Measurements from ENCODE around the gene TAF3.
"Not testable (repeated sequence)": the region's sequence is repeated elsewhere in the genome, so short reads cannot be mapped to it uniquely, and the experiment has no call there.

Gene TAF3

DNA sequence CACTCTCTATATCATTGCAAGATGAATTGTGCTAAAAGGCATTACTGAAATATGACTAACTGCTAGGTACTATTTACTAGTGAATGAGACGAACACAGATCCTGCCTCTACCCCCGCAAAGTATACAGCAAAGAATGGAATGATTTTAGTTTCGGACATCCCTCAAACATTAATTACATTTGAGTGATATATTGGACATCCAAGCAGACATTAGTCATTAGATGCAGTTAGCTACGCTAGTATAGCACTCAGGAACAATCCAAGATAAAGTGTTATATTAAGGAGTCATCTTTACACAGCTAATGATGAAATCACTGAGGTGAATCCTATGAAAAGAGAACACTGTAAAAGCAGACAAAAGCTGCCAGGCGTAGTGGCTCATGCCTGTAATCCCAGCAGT lies 7.3 kb upstream of the TAF3 start:
- no peak for DNase-seq (ENCODE audit: low read depth)

DNA sequence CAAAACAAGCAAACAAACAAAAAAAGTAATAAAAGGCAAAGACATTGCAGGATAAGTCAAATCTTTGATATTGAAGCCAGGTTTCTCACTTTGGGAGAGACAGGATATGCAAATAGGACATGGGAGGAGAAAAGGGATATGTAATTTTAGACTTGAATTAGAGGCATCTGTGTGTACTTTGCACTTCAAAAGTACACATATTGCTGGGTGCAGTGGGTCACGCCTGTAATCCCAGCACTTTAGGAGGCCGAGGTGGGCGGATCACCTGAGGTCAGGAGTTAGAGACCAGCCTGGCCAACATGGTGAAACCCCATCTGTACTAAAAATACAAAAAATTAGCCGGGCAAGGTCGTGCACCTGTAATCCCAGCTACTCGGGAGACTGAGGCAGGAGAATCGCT lies 6.6 kb upstream of the TAF3 start:
- not testable (repeated sequence) for DNase-seq (ENCODE audit: low read depth)

DNA sequence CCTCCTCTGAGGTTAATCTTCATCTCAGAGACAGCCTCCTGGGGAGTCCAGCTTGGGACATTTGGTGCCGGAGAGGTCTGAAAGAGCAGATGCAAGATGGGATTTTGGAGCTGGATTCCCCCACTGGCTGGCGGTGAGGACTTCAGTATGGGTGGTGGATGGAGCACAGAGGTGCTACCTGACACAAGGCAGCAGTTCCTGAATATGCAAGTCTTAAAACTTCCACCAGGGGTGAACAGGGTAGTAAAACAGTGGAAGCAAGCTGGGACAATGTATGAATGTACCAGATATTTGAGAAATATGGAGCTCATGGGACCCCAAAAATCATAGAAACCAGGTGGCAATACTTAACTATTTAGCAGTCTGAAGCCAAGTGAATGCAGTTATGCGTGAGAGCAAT lies 4.8 kb upstream of the TAF3 start:
- no peak for DNase-seq (ENCODE audit: low read depth)

GRCh38 chr10:7817576-7817975 lies 729 bp upstream of the TAF3 start:
- DNase-seq (ENCODE audit: low read depth) = no peak

DNA sequence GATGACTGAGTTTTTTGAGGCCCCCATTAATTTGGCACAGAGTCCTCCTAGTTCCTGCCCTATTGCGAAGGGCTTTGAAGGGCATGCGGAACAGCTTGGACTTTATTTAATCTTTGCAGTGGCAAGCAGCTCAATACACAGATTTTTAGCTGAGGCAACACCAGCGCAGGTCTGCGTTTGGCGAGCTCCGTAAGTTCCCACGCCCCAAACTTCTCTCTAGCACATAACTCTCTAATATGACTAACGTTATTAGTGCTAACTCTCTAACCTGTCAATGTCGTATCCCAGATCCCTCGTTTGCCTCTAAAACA lies 366 bp upstream of the TAF3 start:
- no peak for DNase-seq (ENCODE audit: low read depth)

GRCh38 chr10:7819121-7819460 lies 786 bp downstream of the TAF3 start:
- DNase-seq (ENCODE audit: low read depth) = peak; percentile 36

DNA sequence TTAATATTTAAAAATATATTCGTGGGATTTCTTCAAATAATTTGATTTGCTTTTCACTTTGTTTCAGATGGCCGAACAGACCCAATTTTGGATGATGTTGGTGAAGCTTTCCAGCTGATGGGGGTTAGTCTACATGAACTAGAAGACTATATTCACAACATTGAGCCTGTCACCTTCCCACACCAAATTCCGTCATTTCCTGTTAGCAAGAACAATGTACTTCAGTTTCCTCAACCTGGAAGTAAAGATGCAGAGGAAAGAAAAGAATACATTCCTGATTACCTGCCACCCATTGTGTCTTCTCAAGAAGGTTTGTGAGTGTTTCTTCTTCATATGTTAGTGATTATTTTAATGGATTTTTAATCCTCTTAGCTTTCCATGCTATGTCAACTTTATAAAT lies 5.9 kb downstream of the TAF3 start:
- no peak for DNase-seq (ENCODE audit: low read depth)

GRCh38 chr10:7826971-7827370 lies 8.7 kb downstream of the TAF3 start:
- no peak for DNase-seq (ENCODE audit: low read depth)

DNA sequence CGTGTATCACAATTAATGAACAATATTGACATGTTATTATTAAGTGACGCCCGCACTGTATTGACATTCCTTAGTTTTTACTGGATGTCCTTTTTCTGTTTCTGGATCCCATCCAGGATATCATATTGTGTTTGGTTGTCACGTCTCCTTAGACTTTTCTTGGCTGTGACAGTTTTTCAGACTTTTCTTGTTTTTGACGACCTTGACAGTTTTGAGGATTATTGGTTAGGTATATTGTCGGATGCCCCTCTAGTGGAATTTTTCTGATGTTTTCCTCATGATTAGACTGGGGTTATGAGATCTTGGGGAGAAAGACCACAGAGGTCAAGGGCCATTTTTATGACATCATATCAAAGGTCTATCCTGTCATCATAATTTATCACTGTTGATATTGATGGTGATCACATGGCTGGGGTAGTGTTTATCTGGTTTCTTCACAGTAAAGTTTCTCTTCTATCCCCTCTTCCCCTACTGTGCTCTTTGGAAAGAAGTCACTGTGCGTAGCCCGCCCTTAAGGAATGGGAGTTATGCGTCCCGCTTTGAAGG lies 11.1 kb downstream of the TAF3 start:
- DNase-seq (ENCODE audit: low read depth) = no peak

DNA sequence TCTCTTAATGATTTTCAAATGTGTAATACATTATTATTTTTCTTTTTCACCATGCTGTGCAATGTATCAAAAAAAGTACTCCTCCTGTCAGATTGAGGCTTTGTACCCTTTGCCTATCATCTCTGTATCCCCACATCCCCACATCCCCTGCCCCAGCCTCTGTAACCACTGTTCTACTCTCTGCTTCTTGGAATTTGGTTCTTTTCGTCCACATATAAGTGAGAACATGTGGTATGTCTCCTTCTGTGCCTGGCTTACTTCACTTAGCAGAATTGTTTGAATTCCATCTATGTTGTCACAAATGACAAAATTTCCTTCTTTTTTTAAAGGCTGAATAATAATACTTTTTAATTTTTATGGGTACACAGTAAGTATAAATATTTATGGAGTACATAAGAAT lies 13.8 kb downstream of the TAF3 start:
- no peak for DNase-seq (ENCODE audit: low read depth)

DNA sequence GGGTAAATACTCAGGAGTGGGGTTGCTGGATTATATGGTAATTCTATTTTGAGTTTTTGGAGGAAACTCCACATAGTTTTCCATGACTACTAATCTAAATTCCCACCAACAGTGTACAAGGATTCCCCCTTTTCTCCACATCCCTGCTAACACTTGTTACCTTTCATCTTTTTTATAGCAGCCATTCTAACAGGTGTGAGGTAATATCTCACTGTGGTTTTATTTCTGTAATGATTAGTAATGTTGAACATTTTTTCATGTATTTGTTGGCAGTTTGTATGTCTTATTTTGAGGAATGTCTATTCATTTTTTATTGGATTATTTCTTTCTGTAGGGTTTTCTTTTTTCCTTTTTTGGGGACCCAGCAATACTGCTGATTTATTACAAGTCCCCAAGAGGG lies 14.9 kb downstream of the TAF3 start:
- DNase-seq (ENCODE audit: low read depth) = no peak

GRCh38 chr10:7834262-7834661 lies 16.0 kb downstream of the TAF3 start:
- no peak for DNase-seq (ENCODE audit: low read depth)

DNA sequence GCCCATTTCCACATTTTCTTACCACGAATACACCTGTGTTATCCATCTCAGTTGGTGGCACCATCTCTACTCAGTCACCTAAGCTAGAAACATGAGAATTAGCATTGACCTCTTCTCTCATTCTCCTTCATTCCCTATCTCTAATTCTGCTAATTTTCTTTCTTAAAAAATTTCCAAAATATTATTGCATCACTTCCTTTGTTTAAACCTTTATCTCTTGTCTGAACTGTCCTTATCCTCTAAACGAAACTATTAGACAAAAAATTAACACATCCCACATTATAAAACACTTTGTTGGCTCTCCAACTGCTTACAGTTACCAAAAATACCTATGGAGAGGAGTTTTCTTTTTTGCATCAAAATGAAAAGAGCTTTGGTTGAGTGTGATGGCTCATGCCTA lies 18.3 kb downstream of the TAF3 start:
- no peak for DNase-seq (ENCODE audit: low read depth)

DNA sequence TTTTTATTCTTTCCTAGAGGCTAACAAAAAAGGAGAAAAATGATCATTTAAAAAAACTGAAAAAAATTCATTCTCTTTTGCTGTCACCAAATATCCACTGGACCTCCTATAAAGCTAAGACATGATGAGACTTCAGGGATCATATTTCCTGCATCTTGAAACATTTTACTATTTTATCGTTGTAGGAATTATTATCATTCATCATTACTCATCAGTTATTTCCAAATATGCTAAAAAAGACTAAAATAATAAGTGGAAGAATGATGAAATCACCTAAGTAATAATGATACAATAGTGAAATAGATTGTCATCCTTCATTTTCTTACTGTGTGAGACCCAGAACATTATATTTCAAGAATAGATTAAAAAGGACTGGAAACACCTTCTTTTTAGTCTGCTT lies 28.3 kb downstream of the TAF3 start:
- DNase-seq (ENCODE audit: low read depth) = peak; percentile 16

DNA sequence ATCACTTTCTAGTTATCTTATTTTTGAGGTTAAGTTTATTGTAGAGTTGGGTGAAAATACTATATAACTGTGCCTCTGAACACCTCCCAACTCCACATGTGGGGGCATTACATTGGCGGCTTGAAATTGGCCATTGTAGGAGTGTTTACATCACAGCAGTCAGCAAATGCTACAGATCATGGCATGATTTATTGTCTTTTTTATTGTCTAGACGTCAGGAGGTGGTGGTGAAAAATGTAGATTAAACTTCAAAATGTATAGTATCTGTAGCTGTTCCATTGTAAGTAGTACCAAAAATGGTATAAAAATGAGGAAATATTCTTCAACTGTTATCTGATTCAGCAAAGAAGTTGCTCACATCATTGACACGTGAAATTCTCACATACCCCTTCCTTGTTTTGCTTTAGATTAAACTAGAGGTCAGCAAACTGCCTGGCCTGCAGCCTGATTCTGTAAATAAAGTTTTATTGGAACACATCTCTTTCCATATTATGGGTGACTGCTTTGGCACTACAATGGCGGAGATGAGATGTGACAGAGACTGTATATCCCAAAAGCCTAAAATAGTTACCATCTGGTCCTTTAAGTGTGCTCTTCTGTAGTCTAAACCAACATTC lies 35.0 kb downstream of the TAF3 start:
- no peak for DNase-seq (ENCODE audit: low read depth)

DNA sequence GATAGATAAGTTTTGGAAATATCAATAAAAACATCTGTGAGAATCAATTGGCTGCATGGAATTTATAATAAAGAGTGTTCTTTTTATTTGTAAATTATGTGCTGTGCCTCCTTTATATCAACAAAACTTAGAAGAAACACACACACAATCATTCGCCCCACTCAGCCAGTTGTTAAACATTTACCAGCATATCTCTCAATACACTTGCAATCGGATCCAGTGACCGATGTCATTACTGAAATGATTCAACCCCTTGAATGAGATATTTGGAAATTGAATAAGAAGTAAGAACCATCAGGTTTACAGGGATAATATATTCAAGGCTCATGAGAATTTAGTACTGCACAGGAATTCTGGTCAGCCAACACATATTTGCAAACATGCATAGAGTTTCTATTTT lies 35.6 kb downstream of the TAF3 start:
- no peak for DNase-seq (ENCODE audit: low read depth)

DNA sequence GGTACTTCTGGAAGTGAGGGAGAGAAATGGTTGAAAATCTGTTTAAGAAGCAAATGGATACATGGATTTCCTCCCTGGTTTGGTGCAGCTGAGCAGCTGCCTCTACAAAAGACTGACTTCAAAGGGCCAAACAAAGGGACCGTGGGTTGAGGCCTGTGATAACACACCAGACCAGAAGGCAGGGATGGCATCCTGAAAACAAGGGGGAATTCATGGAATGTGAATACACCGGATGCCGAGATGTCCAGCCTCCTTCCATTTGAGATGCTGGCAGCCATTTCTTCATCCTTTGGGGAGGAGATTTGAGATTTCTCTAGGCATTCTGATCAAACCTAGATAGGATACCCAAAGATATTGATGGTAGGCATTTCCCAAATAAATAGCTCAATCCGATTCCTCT lies 36.9 kb downstream of the TAF3 start:
- DNase-seq (ENCODE audit: low read depth) = no peak

DNA sequence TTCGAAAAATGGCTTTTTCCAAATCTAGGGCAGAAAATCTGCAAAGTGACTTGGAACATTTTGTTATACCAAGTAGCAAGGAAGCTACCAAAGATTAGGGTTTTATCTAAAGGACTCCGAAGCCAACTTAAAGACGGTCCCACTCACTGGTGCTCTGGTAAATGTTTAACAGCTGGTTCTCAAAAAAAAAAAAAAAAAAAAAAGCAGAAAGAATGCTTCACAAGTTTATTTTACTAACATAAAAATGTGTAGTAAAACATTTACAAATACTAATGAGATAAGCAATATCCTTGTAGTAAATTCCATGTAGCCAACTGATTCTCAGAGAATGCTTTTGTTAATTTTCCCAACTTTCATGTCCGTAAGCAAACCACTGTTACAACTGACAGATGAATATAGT lies 38.4 kb downstream of the TAF3 start:
- DNase-seq (ENCODE audit: low read depth) = no peak

DNA sequence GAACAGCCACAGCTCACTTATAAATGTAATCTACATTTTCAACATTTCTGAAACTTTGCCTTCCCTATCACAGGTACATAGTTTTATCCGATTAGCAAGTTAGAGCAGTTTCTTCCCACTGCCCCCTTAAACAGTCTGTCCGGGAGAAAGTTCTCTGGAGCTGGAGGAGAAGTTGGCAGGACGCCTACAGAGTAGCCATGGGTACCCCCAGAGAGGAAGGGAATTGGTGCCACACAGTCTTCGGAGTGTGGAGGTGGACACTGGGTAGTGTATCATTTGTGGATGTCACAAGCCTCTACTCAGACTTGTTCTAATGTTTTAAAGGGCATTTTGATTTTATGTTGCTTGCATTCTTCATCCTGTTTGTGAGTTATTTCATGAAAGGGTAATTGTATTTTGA lies 39.0 kb downstream of the TAF3 start:
- no peak for DNase-seq (ENCODE audit: low read depth)

- no peak for DNase-seq (ENCODE audit: low read depth)
These were observed 43.3 kb downstream of the TAF3 start for GRCh38 chr10:7861509-7862120.

- no peak for DNase-seq (ENCODE audit: low read depth)
These were observed 43.8 kb downstream of the TAF3 start for GRCh38 chr10:7862121-7862514.

DNA sequence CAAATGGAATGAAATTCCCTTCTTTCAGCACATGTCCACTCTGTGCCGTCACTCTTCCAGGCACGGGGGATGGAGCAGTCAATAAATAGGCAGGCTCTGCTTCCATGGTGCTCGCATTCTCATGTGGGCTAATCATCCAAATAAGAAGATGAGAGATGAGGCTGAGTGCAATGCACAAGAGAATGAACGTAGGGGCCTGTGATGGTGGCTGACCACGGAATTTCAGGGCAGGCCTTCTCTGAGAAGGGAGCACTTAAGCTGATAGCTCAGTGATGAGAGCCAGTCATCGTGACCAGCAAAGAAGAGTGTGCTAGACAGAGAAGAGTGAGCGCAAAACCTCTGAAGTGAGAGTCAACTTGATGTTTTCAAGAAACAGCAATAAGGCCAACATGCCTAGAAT lies 47.9 kb downstream of the TAF3 start:
- DNase-seq (ENCODE audit: low read depth) = no peak

- DNase-seq (ENCODE audit: low read depth) = no peak
These were observed 53.7 kb downstream of the TAF3 start for GRCh38 chr10:7872041-7872442.

- DNase-seq (ENCODE audit: low read depth) = no peak
These were observed 56.6 kb downstream of the TAF3 start for GRCh38 chr10:7874864-7875263.
